Measurements from ENCODE around the gene ST6GAL1. TPM values are rescaled to one million over a fixed set of nuclear protein-coding genes. Genes with fewer than 3 reads are reported as not detected.
"Not testable (repeated sequence)": the region's sequence is repeated elsewhere in the genome, so short reads cannot be mapped to it uniquely, and the experiment has no call there.

The ST6GAL1 gene
- total and polyA plus RNA-seq, 2 donors: 19.9 to 27.1 TPM

GRCh38 chr3:186990878-186991308 is 60.6 kb downstream of the ST6GAL1 start:
- Histone ChIP-seq H3K36me3 (ENCODE audit: insufficient read depth) (no peaks in the 10 kb centered on the region), H3K27ac (ENCODE audit: low read depth) (no peak overlapping the region), H3K4me1 (ENCODE audit: insufficient read depth) (no peaks in the 10 kb centered on the region), H3K4me3 (ENCODE audit: low read depth, low read length) (no peak overlapping the region)
- 81% methylated on average over 5 of the region's 5 CpGs for WGBS
- no peak for DNase-seq (ENCODE audit: extremely low spot score)

GRCh38 chr3:186991470-186991869 is 61.1 kb downstream of the ST6GAL1 start:
- WGBS: 98% methylated on average over 4 of the region's 4 CpGs
- Histone ChIP-seq H3K4me1 (ENCODE audit: insufficient read depth) (no peaks in the 10 kb centered on the region), H3K27ac (ENCODE audit: low read depth) (no peak overlapping the region), H3K4me3 (ENCODE audit: low read depth, low read length) (no peak overlapping the region), H3K36me3 (ENCODE audit: insufficient read depth) (no peaks in the 10 kb centered on the region)
- no peak for DNase-seq (ENCODE audit: extremely low spot score)

DNA sequence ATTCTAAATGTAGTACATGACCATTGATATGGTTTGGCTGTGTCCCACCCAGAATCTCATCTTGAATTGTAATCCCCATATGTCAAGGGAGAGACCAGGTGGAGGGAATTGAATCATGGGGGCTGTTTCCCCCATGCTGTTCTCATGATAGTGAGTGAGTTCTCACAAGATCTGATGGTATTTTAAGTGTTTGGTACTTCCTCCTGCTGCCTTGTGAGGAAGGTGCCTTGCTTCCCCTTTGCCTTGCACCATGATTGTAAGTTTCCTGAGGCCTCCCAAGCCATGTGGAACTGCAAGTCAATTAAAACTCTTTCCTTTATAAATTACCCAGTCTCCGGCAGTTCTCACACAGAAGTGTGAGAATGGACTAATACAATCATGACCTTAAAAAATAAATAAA is 61.8 kb downstream of the ST6GAL1 start:
- DNase-seq (ENCODE audit: extremely low spot score); H3K27ac ChIP-seq (ENCODE audit: low read depth): not testable (repeated sequence)
- WGBS: 93% methylated on average over 1 of the region's 1 CpG

DNA sequence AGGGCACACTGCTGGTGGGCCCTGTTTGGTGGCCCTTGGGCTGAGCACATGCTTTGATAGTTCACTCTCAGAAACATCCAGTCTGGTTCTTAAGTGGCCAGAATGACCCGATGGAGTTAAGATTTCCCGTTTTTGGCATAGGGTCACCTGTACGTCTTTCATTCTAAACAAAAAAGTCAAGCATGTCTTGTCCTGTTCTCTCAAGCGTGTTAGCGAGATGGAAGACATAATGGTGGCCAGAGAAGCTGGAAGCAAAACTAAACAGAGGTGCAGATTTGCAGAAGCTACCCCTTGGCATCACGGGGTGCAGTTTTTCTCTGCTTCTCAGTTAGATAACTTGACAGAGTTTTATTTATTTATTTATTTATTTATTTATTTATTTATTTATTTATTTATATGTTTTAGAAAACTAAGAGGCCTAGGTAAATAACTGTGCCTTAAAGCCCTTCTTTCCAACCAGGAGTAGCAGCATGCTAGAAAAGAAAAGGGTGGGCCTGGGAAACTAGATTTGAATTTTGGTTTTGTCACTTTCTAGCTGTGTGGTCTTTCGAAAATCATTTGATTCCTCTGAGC is 63.0 kb downstream of the ST6GAL1 start:
- Histone ChIP-seq H3K4me3 (ENCODE audit: low read depth, low read length) (no peak overlapping the region), H3K36me3 (ENCODE audit: insufficient read depth) (no peaks in the 10 kb centered on the region), H3K27ac (ENCODE audit: low read depth) (no peak overlapping the region), H3K4me1 (ENCODE audit: insufficient read depth) (no peaks in the 10 kb centered on the region)
- 94% methylated on average over 7 of the region's 7 CpGs for WGBS
- no peak for DNase-seq (ENCODE audit: extremely low spot score)

More for the DNA sequence above, 61.8 kb downstream of the ST6GAL1 start:
- H3K36me3 ChIP-seq (ENCODE audit: insufficient read depth); H3K4me3 ChIP-seq (ENCODE audit: low read depth, low read length); H3K4me1 ChIP-seq (ENCODE audit: insufficient read depth): not testable (repeated sequence)

- 80% methylated on average over 11 of the region's 11 CpGs for WGBS
- no peak for DNase-seq (ENCODE audit: extremely low spot score)
Measured at GRCh38 chr3:186994000-186994955, 64.0 kb downstream of the ST6GAL1 start.

DNA sequence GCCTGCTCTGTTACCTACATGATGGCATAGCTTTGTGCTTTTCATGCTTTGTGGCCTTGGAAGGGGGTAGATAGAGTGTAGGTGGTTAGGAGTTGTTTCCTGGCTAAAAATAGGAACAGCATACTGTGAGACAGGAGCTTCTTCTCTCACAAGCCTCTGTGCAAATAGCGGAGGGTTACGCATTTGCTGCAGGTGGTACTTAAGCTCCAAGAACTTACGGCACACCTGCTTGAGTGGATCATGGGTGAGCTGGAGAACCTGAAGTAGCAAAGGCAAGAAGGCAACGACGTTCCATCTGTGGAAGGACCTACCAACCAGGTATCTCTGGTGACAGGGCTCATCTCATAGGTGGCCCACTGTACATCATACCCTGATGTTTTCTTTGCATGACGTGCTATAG is 66.0 kb downstream of the ST6GAL1 start:
- Histone ChIP-seq H3K4me3 (ENCODE audit: low read depth, low read length) (no peak overlapping the region), H3K36me3 (ENCODE audit: insufficient read depth) (no peaks in the 10 kb centered on the region), H3K4me1 (ENCODE audit: insufficient read depth) (no peaks in the 10 kb centered on the region), H3K27ac (ENCODE audit: low read depth) (no peak overlapping the region)
- no peak for DNase-seq (ENCODE audit: extremely low spot score)
- WGBS: 95% methylated on average over 6 of the region's 6 CpGs

More at GRCh38 chr3:186994000-186994955, 64.0 kb downstream of the ST6GAL1 start:
- Histone ChIP-seq H3K27ac (ENCODE audit: low read depth) (no peak overlapping the region), H3K4me1 (ENCODE audit: insufficient read depth) (no peaks in the 10 kb centered on the region), H3K4me3 (ENCODE audit: low read depth, low read length) (no peak overlapping the region), H3K36me3 (ENCODE audit: insufficient read depth) (no peaks in the 10 kb centered on the region)

DNA sequence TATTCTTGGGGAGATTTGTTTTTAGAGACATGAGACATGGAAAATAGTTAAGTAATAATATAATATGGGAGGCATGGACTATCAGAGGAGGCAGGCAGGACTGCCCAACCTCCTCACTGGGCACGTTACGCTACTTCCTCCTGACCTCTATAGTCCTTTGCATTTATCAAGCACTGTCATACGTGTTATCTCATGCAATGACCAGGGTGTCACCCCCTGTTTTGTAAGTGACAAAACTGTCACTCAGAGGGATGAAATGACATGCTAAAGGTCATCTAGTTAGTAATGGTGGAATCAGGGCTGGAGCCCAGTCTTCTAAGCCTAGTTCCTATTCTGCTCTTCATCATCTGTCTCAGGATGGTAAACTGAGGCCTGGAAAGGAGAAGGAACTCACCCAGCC is 66.7 kb downstream of the ST6GAL1 start:
- 79% methylated on average over 3 of the region's 3 CpGs for WGBS
- Histone ChIP-seq H3K27ac (ENCODE audit: low read depth) (no peak overlapping the region), H3K4me3 (ENCODE audit: low read depth, low read length) (no peak overlapping the region), H3K36me3 (ENCODE audit: insufficient read depth) (no peaks in the 10 kb centered on the region), H3K4me1 (ENCODE audit: insufficient read depth) (no peaks in the 10 kb centered on the region)
- no peak for DNase-seq (ENCODE audit: extremely low spot score)

- Histone ChIP-seq H3K4me1 (ENCODE audit: insufficient read depth) (no peaks in the 10 kb centered on the region), H3K4me3 (ENCODE audit: low read depth, low read length) (no peak overlapping the region), H3K36me3 (ENCODE audit: insufficient read depth) (no peaks in the 10 kb centered on the region), H3K27ac (ENCODE audit: low read depth) (no peak overlapping the region)
- 91% methylated on average over 10 of the region's 10 CpGs for WGBS
- DNase-seq (ENCODE audit: extremely low spot score): no peak
Measured at GRCh38 chr3:186997473-186997939, 67.2 kb downstream of the ST6GAL1 start.

- DNase-seq (ENCODE audit: extremely low spot score): no peak
- no peak overlapping the region for H3K27ac ChIP-seq (ENCODE audit: low read depth)
- no peaks in the 10 kb centered on the region for H3K36me3 ChIP-seq (ENCODE audit: insufficient read depth)
- H3K4me1 ChIP-seq (ENCODE audit: insufficient read depth): no peaks in the 10 kb centered on the region
- no peak overlapping the region for H3K4me3 ChIP-seq (ENCODE audit: low read depth, low read length)
- WGBS: 74% methylated on average over 9 of the region's 9 CpGs
Measured at GRCh38 chr3:186998937-186999368, 68.6 kb downstream of the ST6GAL1 start.

GRCh38 chr3:187000711-187001151 is 70.4 kb downstream of the ST6GAL1 start:
- H3K4me3 ChIP-seq (ENCODE audit: low read depth, low read length): no peak overlapping the region

DNA sequence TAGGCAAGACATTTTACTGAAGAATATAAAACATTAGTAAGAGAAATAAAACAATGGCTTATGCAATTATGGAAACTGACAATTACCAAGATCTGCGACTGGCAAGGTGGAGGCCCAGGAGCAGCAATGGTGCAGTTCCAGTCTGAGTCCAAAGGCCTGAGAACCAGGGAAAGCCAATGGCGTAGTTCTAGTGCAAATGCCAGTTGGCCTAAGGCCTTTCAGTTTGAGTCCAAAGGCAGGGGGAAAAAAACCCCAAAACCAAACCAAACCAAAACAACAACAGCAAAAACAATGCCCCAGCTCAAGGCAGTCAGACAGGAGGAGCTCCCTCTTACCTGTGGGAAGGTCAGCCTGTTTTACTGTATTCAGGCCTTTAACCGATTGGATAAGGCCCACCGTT is 72.6 kb downstream of the ST6GAL1 start:
- H3K4me3 ChIP-seq (ENCODE audit: low read depth, low read length): no peak overlapping the region
- WGBS: 94% methylated on average over 4 of the region's 4 CpGs
- no peak overlapping the region for H3K27ac ChIP-seq (ENCODE audit: low read depth)
- DNase-seq (ENCODE audit: extremely low spot score): no peak
- no peaks in the 10 kb centered on the region for H3K36me3 ChIP-seq (ENCODE audit: insufficient read depth)
- no peaks in the 10 kb centered on the region for H3K4me1 ChIP-seq (ENCODE audit: insufficient read depth)

More at GRCh38 chr3:187000711-187001151, 70.4 kb downstream of the ST6GAL1 start:
- no peak overlapping the region for H3K27ac ChIP-seq (ENCODE audit: low read depth)
- H3K4me1 ChIP-seq (ENCODE audit: insufficient read depth): no peaks in the 10 kb centered on the region
- 91% methylated on average over 4 of the region's 4 CpGs for WGBS
- no peak for DNase-seq (ENCODE audit: extremely low spot score)
- H3K36me3 ChIP-seq (ENCODE audit: insufficient read depth): no peaks in the 10 kb centered on the region

- Histone ChIP-seq H3K36me3 (ENCODE audit: insufficient read depth) (no peaks in the 10 kb centered on the region), H3K27ac (ENCODE audit: low read depth) (no peak overlapping the region), H3K4me1 (ENCODE audit: insufficient read depth) (no peaks in the 10 kb centered on the region), H3K4me3 (ENCODE audit: low read depth, low read length) (no peak overlapping the region)
- no peak for DNase-seq (ENCODE audit: extremely low spot score)
- 89% methylated on average over 3 of the region's 3 CpGs for WGBS
Measured at GRCh38 chr3:187005827-187006481, 75.6 kb downstream of the ST6GAL1 start.

DNA sequence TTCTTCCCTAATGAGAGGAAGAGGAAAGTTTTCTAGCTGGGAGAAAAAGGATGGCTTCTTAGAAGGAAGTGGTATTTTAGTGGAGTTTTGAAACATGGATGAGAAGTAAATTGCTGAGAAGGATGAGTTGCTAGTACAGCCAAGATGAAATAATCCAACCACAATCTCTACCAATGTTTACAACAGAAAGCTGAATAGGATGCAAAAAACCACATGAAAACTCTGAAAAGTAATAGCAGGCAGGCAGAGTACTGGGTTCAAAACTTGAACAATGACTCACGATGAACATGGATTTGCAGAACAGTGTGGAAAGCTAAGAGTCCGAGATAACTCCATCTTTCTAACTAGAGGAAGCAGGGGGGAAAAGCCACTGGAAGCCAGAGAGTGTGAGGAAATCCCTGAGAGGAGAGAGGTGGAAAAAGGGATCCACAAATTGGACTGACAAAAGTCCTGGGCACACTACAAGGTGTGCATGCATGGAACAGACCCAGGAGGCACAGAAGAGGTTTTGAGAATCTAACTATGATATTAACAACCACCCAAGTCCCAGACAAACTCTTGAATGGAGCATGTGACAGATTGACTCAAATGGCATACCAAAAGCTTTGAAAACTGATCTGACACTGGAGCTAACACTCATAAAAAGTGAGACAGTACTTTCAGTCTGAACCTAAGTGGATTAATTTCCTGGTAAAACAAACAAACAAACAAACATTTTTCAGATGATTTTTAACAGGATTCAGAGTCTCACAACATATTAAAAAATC is 76.7 kb downstream of the ST6GAL1 start:
- H3K27ac ChIP-seq (ENCODE audit: low read depth): no peak overlapping the region
- H3K4me1 ChIP-seq (ENCODE audit: insufficient read depth): no peaks in the 10 kb centered on the region
- H3K4me3 ChIP-seq (ENCODE audit: low read depth, low read length): no peak overlapping the region
- no peak for DNase-seq (ENCODE audit: extremely low spot score)
- WGBS: 79% methylated on average over 2 of the region's 2 CpGs
- H3K36me3 ChIP-seq (ENCODE audit: insufficient read depth): no peaks in the 10 kb centered on the region

Measured in urinary bladder (tissue), 4 donors.